Esophagus muscularis mucosa (tissue), 4 donors: ENCODE data around the gene TREML4. TPM values are rescaled to one million over a fixed set of nuclear protein-coding genes. Genes with fewer than 3 reads are reported as not detected.

Experiments
- DNase-seq: peaks from one replicate; pipeline ENCODE4 v3.0.0-alpha.2; 2017; ENCODE audit errors: extremely low spot score
- H3K27ac ChIP-seq, 4 donors: fragments of 200-600 bp; sonication (generic); replicated peaks in 1 of 4; 1 replicate in 3 of 4; 2 replicates in 1 of 4; pipeline ENCODE4 v1.5.1; 2016 to 2019; ENCODE audit warnings: mild to moderate bottlenecking in 1 of 4
- H3K27me3 ChIP-seq, 4 donors: fragments of 200-600 bp; sonication (generic); one replicate each; pipeline versions ENCODE4 v1.5.1 to v1.6.0; 2016 to 2019
- H3K36me3 ChIP-seq, 4 donors: fragments of 200-600 bp; sonication (generic); one replicate each; pipeline ENCODE4 v1.5.1; 2016 to 2019
- H3K4me1 ChIP-seq, 4 donors: fragments of 200-600 bp; sonication (generic); one replicate each; pipeline ENCODE4 v1.5.1; 2016 to 2019
- H3K4me3 ChIP-seq, 4 donors: fragments of 200-600 bp; sonication (generic); 1 replicate in 2 of 4; 2 replicates in 2 of 4; pipeline ENCODE4 v1.5.1; 2016 to 2019; ENCODE audit warnings: mild to moderate bottlenecking in 4 of 4, moderate library complexity in 1 of 4
- H3K9me3 ChIP-seq, 4 donors: fragments of 200-600 bp; sonication (generic); 1 replicate in 3 of 4; 2 replicates in 1 of 4; pipeline ENCODE4 v1.5.1; 2016 to 2019
- CTCF ChIP-seq, 3 experiments: fragments of 200-600 bp in 2 of 3; fragments of 450-650 bp in 1 of 3; sonication (generic) in 2 of 3; IDR thresholded peaks; one replicate each; pipeline ENCODE4 v1.5.1; 2017 to 2019; ENCODE audit warnings: antibody characterized with exemption in 3 of 3, mild to moderate bottlenecking in 2 of 3, moderate library complexity in 1 of 3
- EP300 ChIP-seq: sonication (generic); formaldehyde crosslinking; IDR thresholded peaks from one replicate; pipeline ENCODE4 v1.6.1; 2017; ENCODE audit warnings: antibody characterized with exemption
- POLR2A ChIP-seq: fragments of 450-650 bp; IDR thresholded peaks from one replicate; pipeline ENCODE4 v1.6.1; 2017; ENCODE audit warnings: antibody characterized with exemption, moderate library complexity, mild to moderate bottlenecking, low read depth
- POLR2AphosphoS5 ChIP-seq, 2 donors: sonication (generic); formaldehyde crosslinking; IDR thresholded peaks; one replicate each; pipeline ENCODE4 v1.6.1; 2017; ENCODE audit warnings: antibody characterized with exemption in 2 of 2
- WGBS: methylation state at CpG from one replicate; pipeline ENCODE4 v1.1.5; 2018; 5-methylcytosine and 5-hydroxymethylcytosine counted together
- intact Hi-C: fragments of 100-400 bp; cut with DNase I; formaldehyde crosslinking; loops from one replicate; pipeline ENCODE4 v1.15.1; 2023
- total RNA-seq, 4 donors: library from RNA; depleted of rRNA; stranded (reverse); fragments of >200 nt; gene quantifications; one replicate each; pipeline versions ENCODE4 v1.1.0 to v1.2.1, GENCODE V29; 2016

Gene TREML4
- total RNA-seq, 4 donors from 2014 or later = not detected

DNA sequence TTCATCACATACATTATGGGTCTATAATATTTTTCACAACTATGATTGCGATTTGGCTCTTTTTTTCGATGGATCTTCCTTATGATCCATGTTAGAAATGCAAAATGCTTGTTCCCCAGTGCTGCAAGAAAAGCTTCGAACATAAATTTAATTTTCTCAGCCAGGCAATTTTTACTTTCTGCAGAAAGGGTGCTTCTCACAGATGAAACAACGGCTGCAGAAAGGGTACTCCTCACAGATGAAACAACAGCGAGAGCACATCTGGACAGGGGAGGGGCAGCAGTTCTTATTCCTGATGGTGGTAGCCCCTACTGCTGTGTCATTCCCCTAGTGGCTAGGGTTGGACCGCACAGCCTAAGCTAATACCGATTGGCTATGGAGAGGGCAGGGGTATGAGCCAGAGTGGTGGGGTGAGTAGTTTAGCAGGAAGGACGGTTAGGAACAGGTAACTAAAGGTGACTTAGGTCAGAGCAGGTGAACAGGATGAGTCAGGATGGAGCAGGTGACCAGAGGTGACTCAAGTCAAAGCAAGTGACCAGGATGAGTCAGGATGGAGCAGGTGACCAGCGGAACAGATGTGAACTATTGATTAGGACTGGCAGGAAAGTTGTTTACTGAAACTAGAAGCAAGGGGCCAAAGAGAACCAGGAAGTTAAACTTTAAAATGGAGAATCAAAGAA is 13.4 kb upstream of the TREML4 start:
- Histone ChIP-seq H3K27me3 (peaks cover 0 to 18% (median 0%) of the 10 kb centered on the region in 4 donors), H3K36me3 (no peaks in the 10 kb centered on the region), H3K4me1 (no peaks in the 10 kb centered on the region), H3K9me3 (peaks cover 0 to 12% (median 4%) of the 10 kb centered on the region in 4 donors), H3K27ac (no peak overlapping the region), H3K4me3 (no peak overlapping the region)
- 85% methylated on average over 9 of the region's 9 CpGs for WGBS
- intact Hi-C loops = no loop called here
- DNase-seq = no peak
- TF ChIP-seq POLR2A (no peak), POLR2AphosphoS5 (IDR thresholded peaks at IDR 0.05) (no peak), EP300 (no peak), CTCF (IDR thresholded peaks at IDR 0.05) (no peak)

DNA sequence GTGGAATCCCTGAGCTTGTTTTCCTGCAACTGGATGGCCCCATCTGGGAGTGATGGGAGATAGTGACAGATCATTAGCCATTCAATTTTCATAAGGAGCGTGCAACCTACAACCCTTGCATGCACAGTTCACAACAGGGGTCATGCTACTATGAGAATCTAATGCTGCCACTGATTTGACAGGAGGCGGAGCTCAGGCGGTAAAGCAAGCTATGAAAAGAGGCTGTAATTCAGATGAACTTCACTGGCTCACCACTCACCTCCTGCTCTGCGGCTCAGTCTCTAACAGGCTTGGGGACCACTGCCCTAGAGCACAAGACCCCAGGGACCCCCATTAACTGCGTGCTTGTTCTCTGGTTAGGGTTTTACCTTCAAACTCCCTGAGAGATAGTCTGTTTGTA is 12.4 kb upstream of the TREML4 start:
- intact Hi-C loops = no loop called here
- TF ChIP-seq EP300 (no peak), POLR2AphosphoS5 (IDR thresholded peaks at IDR 0.05) (no peak), POLR2A (no peak), CTCF (IDR thresholded peaks at IDR 0.05) (no peak)
- no peaks in the 10 kb centered on the region for H3K4me1 ChIP-seq
- WGBS = 73% methylated on average over 5 of the region's 5 CpGs
- H3K36me3 ChIP-seq = no peaks in the 10 kb centered on the region
- H3K4me3 ChIP-seq = no peak overlapping the region
- peak; percentile 34 for DNase-seq
- H3K9me3 ChIP-seq = peaks cover 0 to 15% (median 4%) of the 10 kb centered on the region in 4 donors
- no peak overlapping the region for H3K27ac ChIP-seq
- H3K27me3 ChIP-seq = peaks cover 0 to 14% (median 0%) of the 10 kb centered on the region in 4 donors

DNA sequence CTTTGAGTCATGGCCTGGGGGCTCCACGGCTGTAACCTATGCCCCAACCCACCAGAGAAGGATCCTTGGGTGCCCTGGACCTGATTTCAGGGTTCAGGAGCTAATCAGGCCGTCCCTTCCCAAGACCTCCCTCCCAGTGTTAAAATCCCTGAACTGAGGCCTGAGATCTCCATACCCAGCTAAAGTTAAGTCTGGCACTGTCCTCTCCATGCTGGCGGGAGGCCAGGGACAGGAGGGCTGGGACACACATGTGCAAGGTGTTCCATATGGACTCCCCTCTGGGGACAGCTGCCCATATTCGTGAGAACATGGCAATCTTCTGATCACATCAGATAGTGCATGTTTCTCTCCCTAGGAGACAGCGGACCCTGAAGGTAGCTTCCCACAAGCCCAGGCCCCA is 11.5 kb upstream of the TREML4 start:
- TF ChIP-seq POLR2A = no peak
- Histone ChIP-seq H3K27me3 (peaks cover 0 to 14% (median 0%) of the 10 kb centered on the region in 4 donors), H3K36me3 (no peaks in the 10 kb centered on the region), H3K4me1 (no peaks in the 10 kb centered on the region), H3K4me3 (no peak overlapping the region), H3K9me3 (peaks cover 0 to 15% (median 4%) of the 10 kb centered on the region in 4 donors), H3K27ac (no peak overlapping the region)
- DNase-seq = peak; percentile 78
- intact Hi-C loops = no loop called here
- WGBS = 86% methylated on average over 5 of the region's 5 CpGs

- TF ChIP-seq POLR2A = no peak
- no peak for TF ChIP-seq POLR2AphosphoS5 (IDR thresholded peaks at IDR 0.05)
- TF ChIP-seq EP300 = no peak
- TF ChIP-seq CTCF (IDR thresholded peaks at IDR 0.05) = no peak
- H3K4me3 ChIP-seq = no peak overlapping the region
- intact Hi-C loops = no loop called here
- no peak overlapping the region for H3K27ac ChIP-seq
- 68% methylated on average over 4 of the region's 4 CpGs for WGBS
- no peaks in the 10 kb centered on the region for H3K36me3 ChIP-seq
- peaks cover 0 to 3% (median 0%) of the 10 kb centered on the region in 4 donors for H3K9me3 ChIP-seq
- peaks cover 0 to 34% (median 9%) of the 10 kb centered on the region in 4 donors for H3K27me3 ChIP-seq
- peak; percentile 77 for DNase-seq
- no peaks in the 10 kb centered on the region for H3K4me1 ChIP-seq
Measured at GRCh38 chr6:41222045-41222444, 6.1 kb upstream of the TREML4 start.

- peaks cover 0 to 39% (median 11%) of the 10 kb centered on the region in 4 donors for H3K27me3 ChIP-seq
- H3K4me3 ChIP-seq = no peak overlapping the region
- peaks cover 0 to 3% (median 0%) of the 10 kb centered on the region in 4 donors for H3K9me3 ChIP-seq
- H3K27ac ChIP-seq = no peak overlapping the region
- intact Hi-C loops = no loop called here
- TF ChIP-seq POLR2A (no peak), CTCF (IDR thresholded peaks at IDR 0.05) (no peak), POLR2AphosphoS5 (IDR thresholded peaks at IDR 0.05) (no peak), EP300 (no peak)
- no peaks in the 10 kb centered on the region for H3K4me1 ChIP-seq
- DNase-seq = peak; percentile 77
- H3K36me3 ChIP-seq = no peaks in the 10 kb centered on the region
- WGBS = 86% methylated on average over 4 of the region's 5 CpGs
Measured at GRCh38 chr6:41222513-41222912, 5.6 kb upstream of the TREML4 start.
